ENCODE measurements around the gene CBARP. TPM values are rescaled to one million over a fixed set of nuclear protein-coding genes. Genes with fewer than 3 reads are reported as not detected.
A peak's percentile ranks its signal among the peaks of the same experiment; 100 is the strongest.

The CBARP gene
- total and polyA plus RNA-seq, 7 experiments from 2014 or later, result 0.15 to 0.27 TPM; not detected in 5

- intact Hi-C loops (cut with micrococcal nuclease), result no loop called here
Observed at GRCh38 chr19:1283917-1284292, 46.1 kb upstream of the CBARP start.

DNA sequence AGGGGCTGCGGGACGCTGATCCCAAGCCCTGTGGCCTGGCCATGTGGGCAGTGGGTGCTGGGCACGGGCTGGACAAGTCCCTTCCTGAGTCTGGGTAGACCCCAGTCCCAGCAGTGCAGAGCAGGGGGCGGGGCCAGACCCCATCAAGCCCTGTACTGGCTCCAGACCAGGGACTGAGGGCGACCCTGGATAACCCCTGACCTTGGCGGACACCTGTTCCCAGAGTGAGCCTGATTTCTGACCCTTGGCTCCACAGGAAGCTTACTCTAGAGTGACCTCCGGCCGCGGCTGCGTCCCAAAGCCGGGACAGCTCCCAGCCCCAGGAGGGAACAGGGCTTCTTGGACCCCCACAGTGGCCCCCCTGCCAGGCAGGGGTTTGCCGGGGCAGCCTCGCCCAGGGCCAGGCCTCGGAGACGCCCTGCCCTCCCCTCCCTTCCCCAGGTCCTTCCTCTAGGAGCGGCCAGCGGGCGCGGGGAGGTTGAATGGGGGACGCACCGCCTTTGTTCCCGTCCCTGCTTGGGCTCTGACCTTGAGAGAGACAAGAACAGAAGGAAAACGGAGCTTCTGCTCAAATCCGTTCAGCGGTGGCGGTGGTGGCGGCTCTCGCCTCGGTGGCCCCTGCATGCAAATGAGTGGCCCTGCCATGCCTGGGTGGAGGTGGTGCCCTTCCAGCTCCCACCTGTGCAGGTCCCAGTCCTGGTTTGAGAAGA, 45.6 kb upstream of the CBARP start:
- Mint-ChIP-seq H3K27me3 (peaks cover 12 to 31% (median 20%) of the 10 kb centered on the region in 5 donors), H3K27ac (no peak overlapping the region), H3K36me3 (peaks cover 0 to 11% (median 3%) of the 10 kb centered on the region in 5 donors), H3K4me1 (peaks cover 7 to 26% (median 13%) of the 10 kb centered on the region in 7 donors), H3K9me3 (peaks cover 0 to 1% (median 0%) of the 10 kb centered on the region in 11 donors), H3K4me3 (no peak overlapping the region)
- no peak overlapping the region for H3K27ac ChIP-seq (ENCODE audit: low read depth, low read length)
- ATAC-seq (no peak), DNase-seq (no peak)
- H3K27me3 ChIP-seq (ENCODE audit: control insufficient read depth in 2 of 2, insufficient read depth in 2 of 2, low read length in 2 of 2), result peaks cover 0 to 3% of the 10 kb centered on the region in 2 donors
- POLR2A ChIA-PET, result no interaction called here
- intact Hi-C loops (cut with micrococcal nuclease), result no loop called here
- H3K4me3 ChIP-seq (ENCODE audit: low read length), result no peak overlapping the region
- peaks cover 0 to 4% of the 10 kb centered on the region in 2 donors for H3K4me1 ChIP-seq (ENCODE audit: control insufficient read depth in 2 of 2, insufficient read depth in 2 of 2, low read length in 2 of 2)
- CTCF ChIA-PET, result no interaction called here
- H3K9me3 ChIP-seq (ENCODE audit: control insufficient read depth in 2 of 3, low read length in 3 of 3), result no peaks in the 10 kb centered on the region
- peaks cover 0 to 18% (median 0%) of the 10 kb centered on the region in 3 experiments for H3K36me3 ChIP-seq (ENCODE audit: control insufficient read depth in 2 of 3, insufficient read depth in 3 of 3, low read length in 3 of 3)

More at GRCh38 chr19:1283917-1284292, 46.1 kb upstream of the CBARP start:
- Histone ChIP-seq H3K27me3 (ENCODE audit: control insufficient read depth in 2 of 2, insufficient read depth in 2 of 2, low read length in 2 of 2) (peaks cover 0 to 3% of the 10 kb centered on the region in 2 donors), H3K36me3 (ENCODE audit: control insufficient read depth in 2 of 3, insufficient read depth in 3 of 3, low read length in 3 of 3) (peaks cover 0 to 12% (median 0%) of the 10 kb centered on the region in 3 experiments), H3K27ac (ENCODE audit: low read depth, low read length) (no peak overlapping the region), H3K9me3 (ENCODE audit: control insufficient read depth in 2 of 3, low read length in 3 of 3) (no peaks in the 10 kb centered on the region), H3K4me1 (ENCODE audit: control insufficient read depth in 2 of 2, insufficient read depth in 2 of 2, low read length in 2 of 2) (peaks cover 0 to 4% of the 10 kb centered on the region in 2 donors), H3K4me3 (ENCODE audit: low read length) (no peak overlapping the region)
- ChIA-PET CTCF (no interaction called here), POLR2A (no interaction called here)
- peaks cover 0 to 1% (median 0%) of the 10 kb centered on the region in 11 donors for H3K9me3 Mint-ChIP-seq
- DNase-seq (no peak), ATAC-seq (no peak)
- peaks cover 0 to 11% (median 3%) of the 10 kb centered on the region in 5 donors for H3K36me3 Mint-ChIP-seq
- H3K27ac Mint-ChIP-seq, result peak overlapping the region in 1 of 9 donors; percentile 61
- peaks cover 7 to 26% (median 13%) of the 10 kb centered on the region in 7 donors for H3K4me1 Mint-ChIP-seq
- H3K4me3 Mint-ChIP-seq, result peak overlapping the region in 4 of 10 donors; percentile 18 to 69 (median 52)
- peaks cover 12 to 32% (median 20%) of the 10 kb centered on the region in 5 donors for H3K27me3 Mint-ChIP-seq

GRCh38 chr19:1282588-1283206, 44.9 kb upstream of the CBARP start:
- H3K9me3 ChIP-seq (ENCODE audit: control insufficient read depth in 2 of 3, low read length in 3 of 3), result no peaks in the 10 kb centered on the region
- H3K27ac ChIP-seq (ENCODE audit: low read depth, low read length), result no peak overlapping the region
- POLR2A ChIA-PET, result interaction anchor here (0.6 kb wide), 1 partner anchor 103 kb away, joined by 3 read pairs; no protein-coding TSS in a partner anchor
- peaks cover 0 to 4% of the 10 kb centered on the region in 2 donors for H3K4me1 ChIP-seq (ENCODE audit: control insufficient read depth in 2 of 2, insufficient read depth in 2 of 2, low read length in 2 of 2)
- CTCF ChIA-PET, result no interaction called here
- Mint-ChIP-seq H3K4me1 (peaks cover 7 to 26% (median 13%) of the 10 kb centered on the region in 7 donors), H3K36me3 (peaks cover 0 to 15% (median 3%) of the 10 kb centered on the region in 5 donors), H3K9me3 (peaks cover 0 to 1% (median 0%) of the 10 kb centered on the region in 11 donors), H3K4me3 (no peak overlapping the region), H3K27ac (no peak overlapping the region), H3K27me3 (peaks cover 12 to 26% (median 18%) of the 10 kb centered on the region in 5 donors)
- no peak for ATAC-seq
- no peak for DNase-seq
- no peak overlapping the region for H3K4me3 ChIP-seq (ENCODE audit: low read length)
- peaks cover 0 to 23% (median 0%) of the 10 kb centered on the region in 3 experiments for H3K36me3 ChIP-seq (ENCODE audit: control insufficient read depth in 2 of 3, insufficient read depth in 3 of 3, low read length in 3 of 3)
- intact Hi-C loops (cut with micrococcal nuclease), result no loop called here
- peaks cover 0 to 3% of the 10 kb centered on the region in 2 donors for H3K27me3 ChIP-seq (ENCODE audit: control insufficient read depth in 2 of 2, insufficient read depth in 2 of 2, low read length in 2 of 2)

GRCh38 chr19:1281569-1282287, 43.9 kb upstream of the CBARP start:
- Histone ChIP-seq H3K4me1 (ENCODE audit: control insufficient read depth in 2 of 2, insufficient read depth in 2 of 2, low read length in 2 of 2) (peaks cover 0 to 8% of the 10 kb centered on the region in 2 donors), H3K27ac (ENCODE audit: low read depth, low read length) (no peak overlapping the region), H3K27me3 (ENCODE audit: control insufficient read depth in 2 of 2, insufficient read depth in 2 of 2, low read length in 2 of 2) (peaks cover 0 to 3% of the 10 kb centered on the region in 2 donors), H3K36me3 (ENCODE audit: control insufficient read depth in 2 of 3, insufficient read depth in 3 of 3, low read length in 3 of 3) (peaks cover 0 to 28% (median 0%) of the 10 kb centered on the region in 3 experiments), H3K9me3 (ENCODE audit: control insufficient read depth in 2 of 3, low read length in 3 of 3) (no peaks in the 10 kb centered on the region), H3K4me3 (ENCODE audit: low read length) (no peak overlapping the region)
- ATAC-seq (no peak), DNase-seq (no peak)
- Mint-ChIP-seq H3K4me3 (no peak overlapping the region), H3K27me3 (peaks cover 12 to 23% (median 18%) of the 10 kb centered on the region in 5 donors), H3K4me1 (peaks cover 11 to 29% (median 17%) of the 10 kb centered on the region in 7 donors), H3K27ac (peak overlapping the region in 1 of 9 donors; percentile 48), H3K9me3 (peaks cover 0 to 2% (median 0%) of the 10 kb centered on the region in 11 donors), H3K36me3 (peaks cover 0 to 15% (median 3%) of the 10 kb centered on the region in 5 donors)
- ChIA-PET CTCF (no interaction called here), POLR2A (interaction anchor here (0.6 kb wide), 1 partner anchor 103 kb away, joined by 3 read pairs; no protein-coding TSS in a partner anchor)
- intact Hi-C loops (cut with micrococcal nuclease), result no loop called here

DNA sequence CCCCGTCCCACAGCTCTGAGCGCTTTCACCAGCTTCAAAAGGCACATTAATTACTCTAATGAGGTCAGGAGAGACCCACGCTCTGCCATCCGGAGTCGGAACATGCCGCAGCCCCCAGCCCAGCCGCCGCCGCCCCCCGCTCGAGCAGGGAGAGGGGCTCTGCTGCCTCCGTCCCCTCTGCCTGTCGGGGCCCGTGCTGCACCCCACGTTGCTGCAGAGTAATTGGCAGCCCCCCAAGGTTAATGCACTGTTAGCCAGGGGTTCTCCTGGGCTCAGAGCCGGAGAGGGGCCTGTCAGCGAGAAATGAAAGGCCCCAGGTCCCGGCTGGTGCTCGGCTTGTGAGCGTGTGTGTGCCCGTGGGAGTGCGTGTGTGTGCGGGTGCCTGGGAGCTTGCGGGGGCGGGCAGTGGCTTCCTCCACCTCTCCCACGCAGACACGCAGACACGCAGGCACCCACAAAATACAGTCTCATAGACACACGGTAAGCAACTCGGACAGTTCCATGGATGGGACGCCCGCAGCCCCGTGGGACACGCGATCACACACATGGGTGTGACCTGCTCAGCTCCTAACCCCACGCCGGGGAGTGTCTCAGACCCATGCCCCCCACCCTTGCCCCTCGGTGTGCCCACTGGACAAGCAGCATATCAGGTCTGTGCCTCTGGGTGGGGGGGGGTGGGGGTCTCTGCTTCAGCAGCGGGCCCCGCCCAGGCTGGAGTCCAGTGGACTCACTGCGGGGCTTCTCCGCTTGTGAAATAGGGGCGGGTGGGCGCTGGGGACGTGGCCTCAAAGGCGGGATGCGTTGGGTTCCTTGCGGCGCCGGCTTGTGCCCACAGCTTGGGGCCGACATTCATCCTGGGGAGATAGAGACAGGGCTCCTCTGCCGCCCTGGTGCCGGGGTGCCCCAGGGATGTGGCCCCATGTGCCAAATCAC, 43.1 kb upstream of the CBARP start:
- peaks cover 0 to 28% (median 0%) of the 10 kb centered on the region in 3 experiments for H3K36me3 ChIP-seq (ENCODE audit: control insufficient read depth in 2 of 3, insufficient read depth in 3 of 3, low read length in 3 of 3)
- Mint-ChIP-seq H3K4me1 (peaks cover 15 to 30% (median 20%) of the 10 kb centered on the region in 7 donors), H3K4me3 (peak overlapping the region in 1 of 10 donors; percentile 17), H3K36me3 (peaks cover 0 to 15% (median 3%) of the 10 kb centered on the region in 5 donors), H3K27ac (peak overlapping the region in 1 of 9 donors; percentile 51), H3K9me3 (peaks cover 0 to 2% (median 0%) of the 10 kb centered on the region in 11 donors), H3K27me3 (peaks cover 12 to 19% (median 14%) of the 10 kb centered on the region in 5 donors)
- ATAC-seq, result no peak
- DNase-seq, result no peak
- H3K4me3 ChIP-seq (ENCODE audit: low read length), result no peak overlapping the region
- no peaks in the 10 kb centered on the region for H3K9me3 ChIP-seq (ENCODE audit: control insufficient read depth in 2 of 3, low read length in 3 of 3)
- POLR2A ChIA-PET, result interaction anchor here (2.2 kb wide), 1 partner anchor 12 kb away, joined by 16 read pairs; the partner anchor contains the start of gene CIRBP
- CTCF ChIA-PET, result interaction anchor here (0.7 kb wide), 1 partner anchor 295 kb away, joined by 3 read pairs; no protein-coding TSS in a partner anchor
- H3K27me3 ChIP-seq (ENCODE audit: control insufficient read depth in 2 of 2, insufficient read depth in 2 of 2, low read length in 2 of 2), result peaks cover 0 to 3% of the 10 kb centered on the region in 2 donors
- H3K27ac ChIP-seq (ENCODE audit: low read depth, low read length), result no peak overlapping the region
- peaks cover 4 to 13% of the 10 kb centered on the region in 2 donors for H3K4me1 ChIP-seq (ENCODE audit: control insufficient read depth in 2 of 2, insufficient read depth in 2 of 2, low read length in 2 of 2)
- intact Hi-C loops (cut with micrococcal nuclease), result no loop called here

Measured in naive thymus-derived CD4-positive, alpha-beta T cell (primary cell).